Measurements from ENCODE around the gene INSRR.

INSRR gene

DNA sequence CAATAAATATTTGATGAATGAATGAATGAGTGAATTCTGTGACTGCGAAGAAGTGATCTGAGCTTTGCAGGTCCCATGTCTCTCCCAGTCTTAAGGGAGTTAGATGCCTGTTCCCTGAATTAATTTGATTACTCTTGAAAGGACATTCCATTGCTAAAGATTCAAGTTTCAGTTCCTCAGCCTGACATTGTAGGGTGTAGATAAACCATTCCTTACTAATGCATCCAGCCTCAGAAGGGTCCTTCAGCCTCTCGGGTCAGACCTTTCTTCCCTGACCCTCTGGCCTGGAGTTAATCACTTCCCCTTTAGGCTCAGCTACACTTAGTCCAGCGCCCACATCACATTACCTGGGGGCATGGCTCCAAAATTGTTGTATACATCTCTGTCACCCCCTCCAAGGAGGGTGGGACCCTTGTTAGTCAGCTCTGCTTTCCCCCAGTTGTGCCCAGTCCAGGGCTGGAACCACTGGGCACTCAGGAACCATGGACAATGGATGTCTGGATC, 2.6 kb downstream of the INSRR start:
- TF ChIP-seq TEAD4 (IDR thresholded peaks at IDR 0.05) (no peak), TCF12 (IDR thresholded peaks at IDR 0.05; ENCODE audit: low read depth) (no peak), EP300 (IDR thresholded peaks at IDR 0.05; ENCODE audit: borderline replicate concordance) (no peak), TAF1 (IDR thresholded peaks at IDR 0.05; ENCODE audit: low read depth) (no peak), RAD21 (IDR thresholded peaks at IDR 0.05; ENCODE audit: low read depth) (no peak), CEBPB (IDR thresholded peaks at IDR 0.05) (no peak), ZBTB7A (IDR thresholded peaks at IDR 0.05; ENCODE audit: low read depth) (no peak), NFIC (IDR thresholded peaks at IDR 0.05) (no peak), EGR1 (IDR thresholded peaks at IDR 0.05) (no peak), CREB1 (IDR thresholded peaks at IDR 0.05; ENCODE audit: low read depth) (no peak)
- TF ChIP-seq, protein P1, sequence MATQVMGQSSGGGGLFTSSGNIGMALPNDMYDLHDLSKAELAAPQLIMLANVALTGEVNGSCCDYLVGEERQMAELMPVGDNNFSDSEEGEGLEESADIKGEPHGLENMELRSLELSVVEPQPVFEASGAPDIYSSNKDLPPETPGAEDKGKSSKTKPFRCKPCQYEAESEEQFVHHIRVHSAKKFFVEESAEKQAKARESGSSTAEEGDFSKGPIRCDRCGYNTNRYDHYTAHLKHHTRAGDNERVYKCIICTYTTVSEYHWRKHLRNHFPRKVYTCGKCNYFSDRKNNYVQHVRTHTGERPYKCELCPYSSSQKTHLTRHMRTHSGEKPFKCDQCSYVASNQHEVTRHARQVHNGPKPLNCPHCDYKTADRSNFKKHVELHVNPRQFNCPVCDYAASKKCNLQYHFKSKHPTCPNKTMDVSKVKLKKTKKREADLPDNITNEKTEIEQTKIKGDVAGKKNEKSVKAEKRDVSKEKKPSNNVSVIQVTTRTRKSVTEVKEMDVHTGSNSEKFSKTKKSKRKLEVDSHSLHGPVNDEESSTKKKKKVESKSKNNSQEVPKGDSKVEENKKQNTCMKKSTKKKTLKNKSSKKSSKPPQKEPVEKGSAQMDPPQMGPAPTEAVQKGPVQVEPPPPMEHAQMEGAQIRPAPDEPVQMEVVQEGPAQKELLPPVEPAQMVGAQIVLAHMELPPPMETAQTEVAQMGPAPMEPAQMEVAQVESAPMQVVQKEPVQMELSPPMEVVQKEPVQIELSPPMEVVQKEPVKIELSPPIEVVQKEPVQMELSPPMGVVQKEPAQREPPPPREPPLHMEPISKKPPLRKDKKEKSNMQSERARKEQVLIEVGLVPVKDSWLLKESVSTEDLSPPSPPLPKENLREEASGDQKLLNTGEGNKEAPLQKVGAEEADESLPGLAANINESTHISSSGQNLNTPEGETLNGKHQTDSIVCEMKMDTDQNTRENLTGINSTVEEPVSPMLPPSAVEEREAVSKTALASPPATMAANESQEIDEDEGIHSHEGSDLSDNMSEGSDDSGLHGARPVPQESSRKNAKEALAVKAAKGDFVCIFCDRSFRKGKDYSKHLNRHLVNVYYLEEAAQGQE (IDR thresholded peaks at IDR 0.05; ENCODE audit: low read depth): no peak
- TF ChIP-seq, protein P2, sequence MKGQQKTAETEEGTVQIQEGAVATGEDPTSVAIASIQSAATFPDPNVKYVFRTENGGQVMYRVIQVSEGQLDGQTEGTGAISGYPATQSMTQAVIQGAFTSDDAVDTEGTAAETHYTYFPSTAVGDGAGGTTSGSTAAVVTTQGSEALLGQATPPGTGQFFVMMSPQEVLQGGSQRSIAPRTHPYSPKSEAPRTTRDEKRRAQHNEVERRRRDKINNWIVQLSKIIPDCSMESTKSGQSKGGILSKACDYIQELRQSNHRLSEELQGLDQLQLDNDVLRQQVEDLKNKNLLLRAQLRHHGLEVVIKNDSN (IDR thresholded peaks at IDR 0.05): no peak

DNA sequence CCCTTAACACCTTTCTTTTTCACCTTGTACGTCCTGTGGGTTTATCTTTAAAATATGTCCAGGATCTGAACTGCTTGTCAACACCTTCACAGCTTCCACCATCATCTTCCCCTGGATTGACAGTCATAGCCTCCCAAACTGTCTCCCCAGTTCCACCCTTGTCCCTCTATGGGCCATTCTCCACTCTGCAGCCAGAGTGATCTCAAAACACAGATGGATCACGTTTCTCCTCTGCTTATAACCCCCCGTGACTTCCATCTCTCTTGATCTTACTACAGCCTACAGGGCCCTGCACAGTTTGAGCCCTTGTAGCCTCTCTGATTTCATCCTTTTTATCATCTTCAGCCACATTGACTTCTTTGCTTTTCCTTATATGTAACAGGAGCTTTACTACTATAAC, 4.3 kb downstream of the INSRR start:
- TF ChIP-seq EP300 (IDR thresholded peaks at IDR 0.05; ENCODE audit: borderline replicate concordance) (no peak), CREB1 (IDR thresholded peaks at IDR 0.05; ENCODE audit: low read depth) (no peak), CEBPB (IDR thresholded peaks at IDR 0.05) (no peak), ZBTB7A (IDR thresholded peaks at IDR 0.05; ENCODE audit: low read depth) (no peak), FOXM1 (IDR thresholded peaks at IDR 0.05; ENCODE audit: borderline replicate concordance, low read depth) (no peak), NFIC (IDR thresholded peaks at IDR 0.05) (no peak), EGR1 (IDR thresholded peaks at IDR 0.05) (no peak), TEAD4 (IDR thresholded peaks at IDR 0.05) (no peak), RAD21 (IDR thresholded peaks at IDR 0.05; ENCODE audit: low read depth) (no peak), TAF1 (IDR thresholded peaks at IDR 0.05; ENCODE audit: low read depth) (no peak)
- TF ChIP-seq, protein P3, sequence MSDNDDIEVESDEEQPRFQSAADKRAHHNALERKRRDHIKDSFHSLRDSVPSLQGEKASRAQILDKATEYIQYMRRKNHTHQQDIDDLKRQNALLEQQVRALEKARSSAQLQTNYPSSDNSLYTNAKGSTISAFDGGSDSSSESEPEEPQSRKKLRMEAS (IDR thresholded peaks at IDR 0.05): no peak
- TF ChIP-seq, protein P2 (IDR thresholded peaks at IDR 0.05): no peak
- TF ChIP-seq, protein P1 (IDR thresholded peaks at IDR 0.05; ENCODE audit: low read depth): no peak

DNA sequence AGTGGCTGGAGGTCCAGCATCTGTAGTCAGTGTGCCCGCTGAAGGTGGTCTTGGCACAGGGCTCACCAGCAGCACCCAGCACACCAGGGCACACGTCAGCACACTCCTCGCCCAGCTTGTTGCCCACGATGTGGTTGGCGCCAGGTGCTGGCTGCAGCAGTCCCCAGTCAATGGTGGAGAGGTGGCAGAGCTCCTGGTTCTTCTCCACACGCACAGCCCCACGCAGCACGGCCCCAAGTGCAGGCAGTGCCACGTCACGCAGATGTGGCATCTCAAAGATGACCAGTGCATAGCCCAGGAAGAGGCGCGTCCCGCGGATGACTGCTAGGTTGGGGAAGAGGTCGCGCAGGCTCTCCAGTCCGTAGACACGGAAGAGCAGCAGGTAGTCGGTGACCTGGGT, 5.2 kb downstream of the INSRR start:
- TF ChIP-seq YY1 (IDR thresholded peaks at IDR 0.05; ENCODE audit: low read depth): no peak
- TF ChIP-seq, protein P3 (IDR thresholded peaks at IDR 0.05): no peak
- TF ChIP-seq ZBTB7A (IDR thresholded peaks at IDR 0.05; ENCODE audit: low read depth): no peak
- no peak for TF ChIP-seq FOXM1 (IDR thresholded peaks at IDR 0.05; ENCODE audit: borderline replicate concordance, low read depth)
- TF ChIP-seq, protein P1 (IDR thresholded peaks at IDR 0.05; ENCODE audit: low read depth): no peak
- no peak for TF ChIP-seq TEAD4 (IDR thresholded peaks at IDR 0.05)
- TF ChIP-seq NFIC (IDR thresholded peaks at IDR 0.05): no peak
- TF ChIP-seq CREB1 (IDR thresholded peaks at IDR 0.05; ENCODE audit: low read depth): no peak
- TF ChIP-seq EGR1 (IDR thresholded peaks at IDR 0.05): no peak

DNA sequence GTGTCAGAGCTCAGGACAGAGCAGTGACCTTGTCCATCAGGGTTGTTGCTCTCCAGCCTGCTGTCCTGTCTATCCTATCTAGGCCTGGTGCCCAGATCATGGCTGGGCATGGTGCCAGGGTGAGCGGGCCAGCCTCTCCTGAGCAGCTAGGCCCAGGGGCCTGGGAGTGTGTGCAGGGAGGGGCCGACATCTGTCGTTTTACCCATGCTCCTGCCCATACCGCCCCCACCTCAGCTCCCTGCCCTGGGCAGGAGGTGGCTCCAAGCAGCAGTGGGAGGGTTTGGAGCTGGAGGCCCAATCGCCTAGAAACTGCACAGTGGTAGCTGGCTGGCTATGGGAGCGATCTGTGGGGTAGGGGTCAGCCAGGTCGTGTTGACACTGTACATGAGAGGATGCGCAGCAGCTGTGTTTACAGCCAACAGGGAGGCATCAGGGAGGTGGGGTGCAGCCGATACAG, 6.5 kb downstream of the INSRR start:
- TF ChIP-seq YY1 (IDR thresholded peaks at IDR 0.05; ENCODE audit: low read depth) (no peak), NFIC (IDR thresholded peaks at IDR 0.05) (0 out of 2 replicates have a peak, but pooled peaks have one; percentile 19)
